ENCODE measurements around the gene ARID1B.

DNA sequence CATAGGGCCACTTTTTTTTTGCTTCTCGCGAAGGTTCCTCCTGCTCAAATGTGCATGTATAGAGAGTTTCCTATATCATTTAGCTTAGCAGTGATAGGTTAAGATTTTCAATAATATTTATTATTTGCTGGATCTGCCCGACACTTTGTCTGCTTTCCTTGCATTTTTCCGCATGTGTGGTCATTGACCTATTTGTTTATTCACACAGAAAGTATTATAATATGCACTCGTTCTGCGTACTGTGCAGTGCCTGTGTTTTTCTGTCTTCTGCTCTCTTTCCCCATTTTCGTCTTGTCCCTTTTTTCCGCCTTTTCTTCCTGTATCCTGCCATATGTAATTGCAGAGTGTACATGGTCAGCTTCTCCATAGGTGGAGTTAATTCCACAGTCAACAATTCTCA lies 290.3 kb downstream of the ARID1B start:
- TF ChIP-seq, protein P1, sequence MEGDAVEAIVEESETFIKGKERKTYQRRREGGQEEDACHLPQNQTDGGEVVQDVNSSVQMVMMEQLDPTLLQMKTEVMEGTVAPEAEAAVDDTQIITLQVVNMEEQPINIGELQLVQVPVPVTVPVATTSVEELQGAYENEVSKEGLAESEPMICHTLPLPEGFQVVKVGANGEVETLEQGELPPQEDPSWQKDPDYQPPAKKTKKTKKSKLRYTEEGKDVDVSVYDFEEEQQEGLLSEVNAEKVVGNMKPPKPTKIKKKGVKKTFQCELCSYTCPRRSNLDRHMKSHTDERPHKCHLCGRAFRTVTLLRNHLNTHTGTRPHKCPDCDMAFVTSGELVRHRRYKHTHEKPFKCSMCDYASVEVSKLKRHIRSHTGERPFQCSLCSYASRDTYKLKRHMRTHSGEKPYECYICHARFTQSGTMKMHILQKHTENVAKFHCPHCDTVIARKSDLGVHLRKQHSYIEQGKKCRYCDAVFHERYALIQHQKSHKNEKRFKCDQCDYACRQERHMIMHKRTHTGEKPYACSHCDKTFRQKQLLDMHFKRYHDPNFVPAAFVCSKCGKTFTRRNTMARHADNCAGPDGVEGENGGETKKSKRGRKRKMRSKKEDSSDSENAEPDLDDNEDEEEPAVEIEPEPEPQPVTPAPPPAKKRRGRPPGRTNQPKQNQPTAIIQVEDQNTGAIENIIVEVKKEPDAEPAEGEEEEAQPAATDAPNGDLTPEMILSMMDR (tag by site-specific recombination; IDR thresholded peaks at IDR 0.05) = no peak
- no peak for TF ChIP-seq ZNF114 (tag by site-specific recombination; IDR thresholded peaks at IDR 0.05)
- no peak for TF ChIP-seq KLF16 (tag by site-specific recombination; IDR thresholded peaks at IDR 0.05)
- TF ChIP-seq ZNF223 (tag by site-specific recombination; IDR thresholded peaks at IDR 0.05) = no peak
- no peak for TF ChIP-seq TCF7L2 (IDR thresholded peaks at IDR 0.05; ENCODE audit: borderline replicate concordance, low read depth, low read length)
- TF ChIP-seq ZFP41 (tag by site-specific recombination; IDR thresholded peaks at IDR 0.05; ENCODE audit: borderline replicate concordance) = no peak
- no peak for TF ChIP-seq KLF7 (tag by site-specific recombination; IDR thresholded peaks at IDR 0.05; ENCODE audit: borderline replicate concordance)
- no peak for TF ChIP-seq SP3 (tag by site-specific recombination; IDR thresholded peaks at IDR 0.05)
- no peak for TF ChIP-seq YY1 (tag by site-specific recombination; IDR thresholded peaks at IDR 0.05)
- TF ChIP-seq, protein P2, sequence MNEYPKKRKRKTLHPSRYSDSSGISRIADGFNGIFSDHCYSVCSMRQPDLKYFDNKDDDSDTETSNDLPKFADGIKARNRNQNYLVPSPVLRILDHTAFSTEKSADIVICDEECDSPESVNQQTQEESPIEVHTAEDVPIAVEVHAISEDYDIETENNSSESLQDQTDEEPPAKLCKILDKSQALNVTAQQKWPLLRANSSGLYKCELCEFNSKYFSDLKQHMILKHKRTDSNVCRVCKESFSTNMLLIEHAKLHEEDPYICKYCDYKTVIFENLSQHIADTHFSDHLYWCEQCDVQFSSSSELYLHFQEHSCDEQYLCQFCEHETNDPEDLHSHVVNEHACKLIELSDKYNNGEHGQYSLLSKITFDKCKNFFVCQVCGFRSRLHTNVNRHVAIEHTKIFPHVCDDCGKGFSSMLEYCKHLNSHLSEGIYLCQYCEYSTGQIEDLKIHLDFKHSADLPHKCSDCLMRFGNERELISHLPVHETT (tag by site-specific recombination; IDR thresholded peaks at IDR 0.05) = no peak
- TF ChIP-seq ZBTB8A (tag by site-specific recombination; IDR thresholded peaks at IDR 0.05) = no peak
- TF ChIP-seq ZNF830 (tag by site-specific recombination; IDR thresholded peaks at IDR 0.05; ENCODE audit: low read depth) = no peak

Data from HEK293 (cell line).